ENCODE data around the gene SDC3. TPM values are rescaled to one million over a fixed set of nuclear protein-coding genes. Genes with fewer than 3 reads are reported as not detected.
A peak's percentile ranks its signal among the peaks of the same experiment; 100 is the strongest.

SDC3 gene
- total RNA-seq, 2 donors from 2014 or later, result 94.1 to 143 TPM

GRCh38 chr1:30872948-30873263 lies 35.7 kb downstream of the SDC3 start:
- Mint-ChIP-seq H3K9me3 (no peaks in the 10 kb centered on the region), H3K4me3 (no peak overlapping the region), H3K27ac (no peak overlapping the region), H3K36me3 (ENCODE audit: low read depth) (peaks cover 31% of the 10 kb centered on the region), H3K27me3 (ENCODE audit: insufficient read depth) (no peaks in the 10 kb centered on the region), H3K4me1 (peaks cover 7% of the 10 kb centered on the region)
- no peak overlapping the region for H3K27ac ChIP-seq (ENCODE audit: low read depth, low read length)
- H3K27me3 ChIP-seq (ENCODE audit: control insufficient read depth, insufficient read depth, low read length, poor library complexity, severe bottlenecking), result no peaks in the 10 kb centered on the region
- no peak overlapping the region for H3K9ac ChIP-seq (ENCODE audit: extremely low read depth, low read length, poor library complexity, severe bottlenecking)
- H3K36me3 ChIP-seq (ENCODE audit: control insufficient read depth, insufficient read depth, low read length), result peaks cover 30% of the 10 kb centered on the region
- no peak overlapping the region for H3K4me3 ChIP-seq (ENCODE audit: low read length)
- WGBS, 2 experiments (ENCODE audit: insufficient coverage in 1 of 2, insufficient read length in 1 of 2), result 94 to 95% methylated on average over 3 to 4 of the region's 4 CpGs
- peaks cover 8% of the 10 kb centered on the region for H3K9me3 ChIP-seq (ENCODE audit: control insufficient read depth, low read length)
- no peak for TF ChIP-seq CTCF (conservative IDR thresholded peaks at IDR 0.05)
- no peaks in the 10 kb centered on the region for H3K4me1 ChIP-seq (ENCODE audit: control insufficient read depth, insufficient read depth, low read length)
- no peak for DNase-seq

DNA sequence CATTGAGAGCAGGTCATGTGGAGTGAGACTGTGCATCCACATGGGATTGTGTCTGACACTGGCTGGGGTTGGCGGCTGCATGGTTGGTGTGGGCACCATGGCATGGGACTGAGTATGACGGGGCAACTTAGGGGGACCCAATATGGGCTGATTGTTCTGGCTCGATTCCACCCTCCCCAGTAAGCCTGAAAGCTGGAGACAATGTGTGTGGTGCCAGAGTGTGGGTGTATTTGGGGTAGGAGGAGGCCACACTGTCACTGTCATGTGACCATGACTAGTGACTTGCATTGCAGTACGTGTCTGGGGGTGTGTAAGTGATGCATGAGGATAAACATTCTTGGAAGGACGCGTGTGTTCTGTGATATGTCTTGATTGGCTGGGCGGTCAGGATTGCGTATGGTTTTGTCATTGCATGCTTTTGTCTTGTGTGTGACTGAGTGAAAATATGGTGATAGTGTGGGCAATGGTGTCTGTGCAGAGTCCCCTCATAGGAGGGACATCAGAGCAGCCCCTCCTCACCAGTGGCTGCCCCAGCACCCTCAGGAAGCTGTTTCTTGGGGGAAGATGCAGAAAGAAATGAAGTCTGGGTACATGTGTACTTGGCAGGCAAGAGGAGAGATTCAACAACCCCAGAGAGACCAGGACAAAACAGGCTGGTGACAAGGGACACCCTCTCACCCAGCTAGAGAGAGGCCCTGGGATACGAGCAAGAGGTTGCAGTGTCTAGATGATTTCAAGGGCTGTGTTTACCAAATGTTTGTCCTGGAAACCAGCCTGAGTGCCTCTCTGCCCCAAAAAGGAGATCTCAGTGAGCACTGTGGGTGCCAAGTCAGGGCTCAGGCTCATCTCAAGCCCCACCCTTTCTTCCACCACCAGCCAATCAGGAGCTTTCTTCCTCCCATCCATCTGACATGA lies 36.3 kb downstream of the SDC3 start:
- H3K9me3 ChIP-seq (ENCODE audit: control insufficient read depth, low read length), result peaks cover 8% of the 10 kb centered on the region
- H3K4me1 ChIP-seq (ENCODE audit: control insufficient read depth, insufficient read depth, low read length), result no peaks in the 10 kb centered on the region
- no peak overlapping the region for H3K4me3 Mint-ChIP-seq
- no peak overlapping the region for H3K9ac ChIP-seq (ENCODE audit: extremely low read depth, low read length, poor library complexity, severe bottlenecking)
- H3K27ac ChIP-seq (ENCODE audit: low read depth, low read length), result no peak overlapping the region
- H3K36me3 ChIP-seq (ENCODE audit: control insufficient read depth, insufficient read depth, low read length), result peaks cover 30% of the 10 kb centered on the region
- WGBS, 2 experiments (ENCODE audit: insufficient coverage in 1 of 2, insufficient read length in 1 of 2), result 84 to 97% methylated on average over 6 to 9 of the region's 9 CpGs
- no peak overlapping the region for H3K4me3 ChIP-seq (ENCODE audit: low read length)
- H3K27ac Mint-ChIP-seq, result no peak overlapping the region
- no peak for DNase-seq
- peaks cover 6% of the 10 kb centered on the region for H3K4me1 Mint-ChIP-seq
- H3K36me3 Mint-ChIP-seq (ENCODE audit: low read depth), result peaks cover 31% of the 10 kb centered on the region
- no peaks in the 10 kb centered on the region for H3K27me3 ChIP-seq (ENCODE audit: control insufficient read depth, insufficient read depth, low read length, poor library complexity, severe bottlenecking)
- H3K9me3 Mint-ChIP-seq, result no peaks in the 10 kb centered on the region
- H3K27me3 Mint-ChIP-seq (ENCODE audit: insufficient read depth), result no peaks in the 10 kb centered on the region
- TF ChIP-seq CTCF (conservative IDR thresholded peaks at IDR 0.05), result no peak

DNA sequence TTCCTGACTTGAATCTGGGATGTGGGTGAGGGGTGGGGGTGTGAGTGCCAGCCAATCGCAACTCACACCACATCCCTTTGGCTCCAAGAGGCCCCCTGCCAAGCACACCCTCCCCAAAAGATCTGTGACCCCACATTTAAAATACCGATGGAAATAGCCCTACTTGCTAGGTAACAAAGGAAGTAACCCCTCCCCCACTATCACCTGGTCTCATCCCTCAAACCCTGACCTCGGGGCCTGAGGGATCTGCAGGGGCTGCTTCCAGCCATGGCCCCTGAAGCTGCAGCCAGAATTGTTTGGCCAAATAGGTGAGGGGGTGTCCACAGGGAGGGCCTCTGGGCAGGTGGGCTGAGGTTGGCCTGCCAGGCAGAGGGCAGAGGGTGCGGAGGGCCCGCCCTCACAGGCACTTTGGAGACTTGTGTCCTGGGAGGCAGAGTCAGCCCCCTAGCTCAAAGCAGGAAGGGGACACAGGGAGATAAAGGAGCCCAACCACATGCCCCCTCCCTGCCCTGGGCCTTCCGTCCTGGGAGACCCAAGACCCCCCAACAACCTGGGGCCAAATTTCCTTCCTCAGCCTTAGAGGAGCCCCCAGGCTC lies 37.2 kb downstream of the SDC3 start:
- 78% methylated on average over 6 of the region's 6 CpGs; no CpG with 5 or more reads in 1 of the 2 experiments for WGBS, 2 experiments (ENCODE audit: insufficient coverage in 1 of 2, insufficient read length in 1 of 2)
- no peak for DNase-seq
- TF ChIP-seq CTCF (conservative IDR thresholded peaks at IDR 0.05), result no peak
- H3K27me3 Mint-ChIP-seq (ENCODE audit: insufficient read depth), result no peaks in the 10 kb centered on the region
- H3K9me3 Mint-ChIP-seq, result no peaks in the 10 kb centered on the region
- H3K4me1 ChIP-seq (ENCODE audit: control insufficient read depth, insufficient read depth, low read length), result no peaks in the 10 kb centered on the region
- H3K9ac ChIP-seq (ENCODE audit: extremely low read depth, low read length, poor library complexity, severe bottlenecking), result no peak overlapping the region
- H3K36me3 Mint-ChIP-seq (ENCODE audit: low read depth), result peaks cover 27% of the 10 kb centered on the region
- H3K36me3 ChIP-seq (ENCODE audit: control insufficient read depth, insufficient read depth, low read length), result peaks cover 30% of the 10 kb centered on the region
- peaks cover 11% of the 10 kb centered on the region for H3K4me1 Mint-ChIP-seq
- H3K9me3 ChIP-seq (ENCODE audit: control insufficient read depth, low read length), result peaks cover 8% of the 10 kb centered on the region
- H3K27me3 ChIP-seq (ENCODE audit: control insufficient read depth, insufficient read depth, low read length, poor library complexity, severe bottlenecking), result no peaks in the 10 kb centered on the region
- H3K27ac Mint-ChIP-seq, result peak overlapping the region; percentile 88
- no peak overlapping the region for H3K4me3 ChIP-seq (ENCODE audit: low read length)
- no peak overlapping the region for H3K27ac ChIP-seq (ENCODE audit: low read depth, low read length)
- H3K4me3 Mint-ChIP-seq, result no peak overlapping the region

Measured in endodermal cell (in vitro differentiated cells).